Sigmoid colon (tissue), 7 donors: Measurements from ENCODE around the gene SNCG. TPM values are rescaled to one million over a fixed set of nuclear protein-coding genes. Genes with fewer than 3 reads are reported as not detected.
"Not testable (repeated sequence)": the region's sequence is repeated elsewhere in the genome, so short reads cannot be mapped to it uniquely, and the experiment has no call there.

Experiments used
- DNase-seq: peaks from one replicate; pipeline ENCODE4 v3.0.0-alpha.2; 2019
- H3K27ac ChIP-seq, 4 donors: fragments of 200-600 bp; sonication (generic); one replicate each; pipeline ENCODE4 v1.5.1; 2016 to 2019; ENCODE audit warnings: mild to moderate bottlenecking in 1 of 4
- H3K27me3 ChIP-seq, 3 donors: fragments of 200-600 bp; sonication (generic); one replicate each; pipeline ENCODE4 v1.5.1; 2019; ENCODE audit warnings: mild to moderate bottlenecking in 1 of 3
- H3K36me3 ChIP-seq, 4 donors: fragments of 200-600 bp; sonication (generic); one replicate each; pipeline ENCODE4 v1.5.1; 2016 to 2019
- H3K4me1 ChIP-seq, 4 donors: fragments of 200-600 bp; sonication (generic); one replicate each; pipeline ENCODE4 v1.5.1; 2017 to 2019
- H3K4me3 ChIP-seq, 4 donors: fragments of 200-600 bp; sonication (generic); one replicate each; pipeline ENCODE4 v1.5.1; 2017 to 2019; ENCODE audit warnings: mild to moderate bottlenecking in 2 of 4, moderate library complexity in 1 of 4
- H3K9me3 ChIP-seq, 4 donors: fragments of 200-600 bp in 3 of 4; sonication (generic) in 3 of 4; one replicate each; pipeline versions ENCODE4 v1.5.1 to v1.6.1; 2013 to 2019
- EP300 ChIP-seq, 4 donors: sonication (generic); formaldehyde crosslinking; IDR thresholded peaks; one replicate each; pipeline ENCODE4 v1.6.1; 2017; ENCODE audit warnings: antibody characterized with exemption in 4 of 4
- POLR2A ChIP-seq, 2 donors: fragments of 450-650 bp; IDR thresholded peaks; one replicate each; pipeline ENCODE4 v1.6.1; 2016; ENCODE audit warnings: antibody characterized with exemption in 2 of 2, mild to moderate bottlenecking in 2 of 2, moderate library complexity in 2 of 2
- POLR2AphosphoS5 ChIP-seq, 4 donors: sonication (generic); formaldehyde crosslinking; IDR thresholded peaks; one replicate each; pipeline ENCODE4 v1.6.1; 2017; ENCODE audit warnings: antibody characterized with exemption in 4 of 4
- WGBS, 2 donors: extraction: QIAGEN DNeasy Blood & Tissue Kit; methylation state at CpG; one replicate each; pipeline ENCODE4 v1.1.7; 2013; 5-methylcytosine and 5-hydroxymethylcytosine counted together
- intact Hi-C: fragments of 100-400 bp; cut with DNase I; formaldehyde crosslinking; loops from one replicate; pipeline ENCODE4 v1.15.1; 2023
- polyA plus RNA-seq, 3 donors: library from polyadenylated mRNA; stranded (reverse); fragments of 200-250 nt; gene quantifications; one replicate each; pipeline ENCODE4 v1.2.3, GENCODE V29; 2013
- total RNA-seq, 4 donors: library from RNA; depleted of rRNA; stranded (reverse); fragments of >200 nt; gene quantifications; one replicate each; pipeline ENCODE4 v1.1.0, GENCODE V29; 2016
- TF ChIP-seq, protein P1 (sequence below), 4 experiments: fragments of 450-650 bp in 3 of 4; fragments of 200-600 bp in 1 of 4; IDR thresholded peaks; one replicate each; pipeline ENCODE4 v1.5.1; 2016 to 2019; ENCODE audit warnings: antibody characterized with exemption in 4 of 4, mild to moderate bottlenecking in 3 of 4, moderate library complexity in 2 of 4
- donor health status: healthy with polysubstance abuse.
- donor health status: Bipolar disorder and iron deficiency.
- donor health status: healthy.

Gene SNCG
- total and polyA plus RNA-seq, 7 donors = 4.6 to 55.0 (median 24.2) TPM

DNA sequence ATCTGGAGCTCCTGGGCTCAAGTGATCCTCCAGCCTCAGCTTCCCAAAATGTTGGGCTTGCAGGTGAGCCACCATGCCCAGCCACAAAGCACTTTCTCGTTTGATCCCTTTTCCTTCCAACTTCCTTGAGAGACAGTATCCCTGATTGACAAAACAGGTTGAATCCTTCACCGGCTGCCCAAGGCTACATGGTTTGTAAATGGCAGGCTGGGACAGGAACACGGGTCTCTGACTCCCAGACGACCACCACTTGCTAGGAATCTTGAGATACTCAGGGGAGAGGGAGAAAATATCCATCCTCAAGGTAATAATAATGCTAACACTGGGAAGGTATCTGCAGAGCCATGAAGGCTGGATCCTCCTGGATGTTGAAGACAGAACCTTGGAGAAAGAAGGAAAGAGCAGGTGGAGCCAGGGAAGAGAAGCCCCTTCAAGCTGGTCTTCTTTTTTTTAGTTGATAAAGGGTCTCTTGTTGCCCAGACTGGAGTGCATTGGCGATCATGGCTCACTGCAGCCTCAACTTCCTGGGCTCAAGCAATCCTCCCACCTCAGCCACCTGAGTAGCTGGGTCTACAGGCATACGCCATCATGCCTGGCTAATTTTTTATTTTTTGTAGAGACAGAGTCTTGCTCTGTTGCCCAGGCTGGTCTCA is 20.8 kb upstream of the SNCG start:
- Histone ChIP-seq H3K36me3 (no peaks in the 10 kb centered on the region), H3K4me1 (peaks cover 0 to 20% (median 9%) of the 10 kb centered on the region in 4 donors), H3K4me3 (no peak overlapping the region), H3K9me3 (no peaks in the 10 kb centered on the region), H3K27me3 (no peaks in the 10 kb centered on the region), H3K27ac (peak overlapping the region in 2 of 4 donors; percentile 14 to 46)
- intact Hi-C loops = no loop called here
- 70 to 79% methylated on average over 6 of the region's 6 CpGs for WGBS, 2 donors
- DNase-seq = no peak
- TF ChIP-seq POLR2AphosphoS5 (IDR thresholded peaks at IDR 0.05) (peak in 1 of 4 donors; percentile 2), EP300 (IDR thresholded peaks at IDR 0.05) (no peak), POLR2A (IDR thresholded peaks at IDR 0.05) (no peak)
- TF ChIP-seq, protein P1, sequence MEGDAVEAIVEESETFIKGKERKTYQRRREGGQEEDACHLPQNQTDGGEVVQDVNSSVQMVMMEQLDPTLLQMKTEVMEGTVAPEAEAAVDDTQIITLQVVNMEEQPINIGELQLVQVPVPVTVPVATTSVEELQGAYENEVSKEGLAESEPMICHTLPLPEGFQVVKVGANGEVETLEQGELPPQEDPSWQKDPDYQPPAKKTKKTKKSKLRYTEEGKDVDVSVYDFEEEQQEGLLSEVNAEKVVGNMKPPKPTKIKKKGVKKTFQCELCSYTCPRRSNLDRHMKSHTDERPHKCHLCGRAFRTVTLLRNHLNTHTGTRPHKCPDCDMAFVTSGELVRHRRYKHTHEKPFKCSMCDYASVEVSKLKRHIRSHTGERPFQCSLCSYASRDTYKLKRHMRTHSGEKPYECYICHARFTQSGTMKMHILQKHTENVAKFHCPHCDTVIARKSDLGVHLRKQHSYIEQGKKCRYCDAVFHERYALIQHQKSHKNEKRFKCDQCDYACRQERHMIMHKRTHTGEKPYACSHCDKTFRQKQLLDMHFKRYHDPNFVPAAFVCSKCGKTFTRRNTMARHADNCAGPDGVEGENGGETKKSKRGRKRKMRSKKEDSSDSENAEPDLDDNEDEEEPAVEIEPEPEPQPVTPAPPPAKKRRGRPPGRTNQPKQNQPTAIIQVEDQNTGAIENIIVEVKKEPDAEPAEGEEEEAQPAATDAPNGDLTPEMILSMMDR (IDR thresholded peaks at IDR 0.05) = no peak

DNA sequence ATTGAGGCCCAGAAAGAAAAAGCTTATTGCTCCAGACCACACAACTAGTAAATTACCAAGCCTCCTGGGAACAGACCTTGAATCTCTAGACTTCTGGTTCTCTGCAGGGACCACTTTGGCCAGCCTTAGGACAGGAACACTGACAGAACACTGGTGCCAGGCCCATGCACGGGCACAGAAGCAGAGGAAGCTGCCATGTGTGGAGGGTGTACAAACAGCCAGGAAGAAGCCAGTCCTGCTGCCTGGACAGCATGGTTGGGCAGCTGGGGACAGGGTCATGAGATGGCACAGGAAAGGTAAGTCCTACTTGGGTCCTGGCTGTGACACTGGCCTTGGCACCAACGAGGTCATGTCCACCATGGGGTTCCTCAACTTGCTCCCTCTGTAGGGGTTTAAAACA is 20.1 kb upstream of the SNCG start:
- Histone ChIP-seq H3K27me3 (no peaks in the 10 kb centered on the region), H3K9me3 (no peaks in the 10 kb centered on the region), H3K4me1 (peaks cover 0 to 24% (median 13%) of the 10 kb centered on the region in 4 donors), H3K27ac (no peak overlapping the region), H3K36me3 (no peaks in the 10 kb centered on the region), H3K4me3 (no peak overlapping the region)
- intact Hi-C loops = no loop called here
- TF ChIP-seq, protein P1 (IDR thresholded peaks at IDR 0.05) = no peak
- TF ChIP-seq POLR2A (IDR thresholded peaks at IDR 0.05) (no peak), EP300 (IDR thresholded peaks at IDR 0.05) (no peak), POLR2AphosphoS5 (IDR thresholded peaks at IDR 0.05) (peak in 2 of 4 donors; percentile 5 to 6)
- WGBS, 2 donors = 86 to 92% methylated on average over 2 of the region's 2 CpGs
- DNase-seq = no peak

DNA sequence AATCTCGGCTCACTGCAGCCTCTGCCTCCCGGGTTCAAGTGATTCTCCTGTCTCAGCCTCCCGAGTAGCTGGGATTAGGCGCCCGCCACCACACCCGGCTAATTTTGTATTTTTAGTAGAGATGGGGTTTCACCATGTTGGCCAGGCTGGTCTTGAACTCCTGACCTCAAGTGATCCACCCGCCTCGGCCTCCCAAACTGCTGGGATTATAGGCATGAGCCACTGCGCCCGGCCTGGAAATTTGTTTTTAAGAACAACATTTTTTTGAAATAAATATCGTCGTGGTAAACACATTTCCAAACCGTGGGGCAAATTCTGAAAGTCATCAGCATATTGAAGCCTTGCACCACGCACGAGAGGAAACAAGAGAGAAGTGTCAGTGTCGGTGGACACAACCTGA is 18.3 kb upstream of the SNCG start:
- intact Hi-C loops, DNase-seq, H3K27me3 ChIP-seq, H3K27ac ChIP-seq, H3K9me3 ChIP-seq, H3K36me3 ChIP-seq, H3K4me3 ChIP-seq: not testable (repeated sequence)
- H3K4me1 ChIP-seq = peaks cover 0 to 25% (median 13%) of the 10 kb centered on the region in 4 donors
- 77 to 91% methylated on average over 16 of the region's 16 CpGs for WGBS, 2 donors

DNA sequence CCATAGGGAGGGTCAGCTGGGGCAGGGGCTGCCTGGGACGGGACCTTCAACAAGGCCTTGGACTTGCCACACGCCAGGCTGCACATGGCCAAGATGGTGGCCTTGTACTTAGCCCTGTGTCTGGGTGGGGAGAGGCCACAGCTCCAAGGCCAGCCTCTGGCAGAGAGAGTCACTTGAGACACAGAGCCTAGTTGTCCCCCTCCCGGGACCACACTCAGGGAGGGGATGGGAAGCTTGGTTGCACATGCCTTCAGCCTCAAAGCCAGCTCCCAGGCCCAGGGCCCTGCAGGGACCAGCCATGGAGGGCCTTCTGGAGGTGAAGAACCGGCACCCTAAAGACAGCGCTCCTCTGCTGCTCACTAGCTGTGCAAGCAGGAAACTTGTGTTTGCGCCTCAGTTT is 17.7 kb upstream of the SNCG start:
- no peak overlapping the region for H3K27ac ChIP-seq
- no peaks in the 10 kb centered on the region for H3K36me3 ChIP-seq
- intact Hi-C loops = no loop called here
- 86 to 90% methylated on average over 6 of the region's 6 CpGs for WGBS, 2 donors
- peaks cover 0 to 3% (median 0%) of the 10 kb centered on the region in 3 donors for H3K27me3 ChIP-seq
- H3K4me3 ChIP-seq = no peak overlapping the region
- DNase-seq = no peak
- peaks cover 0 to 30% (median 18%) of the 10 kb centered on the region in 4 donors for H3K4me1 ChIP-seq
- H3K9me3 ChIP-seq = no peaks in the 10 kb centered on the region
- TF ChIP-seq POLR2AphosphoS5 (IDR thresholded peaks at IDR 0.05) = peak in 1 of 4 donors; percentile 41
- no peak for TF ChIP-seq EP300 (IDR thresholded peaks at IDR 0.05)
- TF ChIP-seq, protein P1 (IDR thresholded peaks at IDR 0.05) = no peak

DNA sequence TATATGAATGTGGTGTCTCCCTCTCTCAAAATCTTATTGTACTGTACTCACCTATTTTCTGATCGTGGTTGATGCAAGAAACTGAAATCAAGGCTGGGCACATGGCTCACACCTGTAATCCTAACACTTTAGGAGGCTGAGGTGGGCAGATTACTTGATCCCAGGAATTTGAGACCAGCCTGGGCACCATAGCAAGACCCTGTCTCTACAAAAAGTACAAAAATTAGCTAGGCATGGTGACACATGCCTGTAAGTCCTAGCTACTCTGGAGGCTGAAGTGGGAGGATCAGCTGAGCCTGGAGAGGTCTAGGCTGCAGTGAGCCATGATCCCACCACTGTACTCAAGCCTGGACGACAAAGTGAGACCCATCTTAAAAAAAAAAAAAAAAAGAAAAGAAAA is 17.0 kb upstream of the SNCG start:
- no peak for DNase-seq
- peaks cover 0 to 30% (median 25%) of the 10 kb centered on the region in 4 donors for H3K4me1 ChIP-seq
- H3K9me3 ChIP-seq = no peaks in the 10 kb centered on the region
- H3K36me3 ChIP-seq = no peaks in the 10 kb centered on the region
- intact Hi-C loops = no loop called here
- no peak overlapping the region for H3K4me3 ChIP-seq
- 55 to 78% methylated on average over 2 of the region's 2 CpGs for WGBS, 2 donors
- H3K27me3 ChIP-seq = peaks cover 0 to 8% (median 0%) of the 10 kb centered on the region in 3 donors
- TF ChIP-seq EP300 (IDR thresholded peaks at IDR 0.05) (no peak), POLR2A (IDR thresholded peaks at IDR 0.05) (no peak), POLR2AphosphoS5 (IDR thresholded peaks at IDR 0.05) (no peak)
- TF ChIP-seq, protein P1 (IDR thresholded peaks at IDR 0.05) = no peak
- no peak overlapping the region for H3K27ac ChIP-seq
